ENCODE data around the gene BANF1. TPM values are rescaled to one million over a fixed set of nuclear protein-coding genes. Genes with fewer than 3 reads are reported as not detected.

The BANF1 gene
- total RNA-seq, 1 donor from 2014 or later, result 8.4 TPM

GRCh38 chr11:65976216-65977176 is 25.8 kb upstream of the BANF1 start:
- DNase-seq (ENCODE audit: low read depth), result no peak
- no peak for TF ChIP-seq CTCF (IDR thresholded peaks at IDR 0.05; ENCODE audit: insufficient read depth, low read length, severe bottlenecking)
- H3K36me3 ChIP-seq (ENCODE audit: control insufficient read depth, insufficient read depth, low read length), result peaks cover 15% of the 10 kb centered on the region
- no peak for FAIRE-seq
- H3K27me3 ChIP-seq (ENCODE audit: control insufficient read depth, insufficient read depth, low read length), result no peaks in the 10 kb centered on the region
- H3K4me3 ChIP-seq (ENCODE audit: low read depth, low read length), result no peak overlapping the region

GRCh38 chr11:65977621-65978390 is 24.5 kb upstream of the BANF1 start:
- FAIRE-seq (no peak), DNase-seq (ENCODE audit: low read depth) (no peak)
- Histone ChIP-seq H3K4me3 (ENCODE audit: low read depth, low read length) (no peak overlapping the region), H3K27me3 (ENCODE audit: control insufficient read depth, insufficient read depth, low read length) (no peaks in the 10 kb centered on the region), H3K36me3 (ENCODE audit: control insufficient read depth, insufficient read depth, low read length) (peaks cover 15% of the 10 kb centered on the region)
- TF ChIP-seq CTCF (IDR thresholded peaks at IDR 0.05; ENCODE audit: insufficient read depth, low read length, severe bottlenecking), result no peak

GRCh38 chr11:65978391-65979238 is 23.7 kb upstream of the BANF1 start:
- no peak for TF ChIP-seq CTCF (IDR thresholded peaks at IDR 0.05; ENCODE audit: insufficient read depth, low read length, severe bottlenecking)
- DNase-seq (ENCODE audit: low read depth) (no peak), FAIRE-seq (no peak)
- peaks cover 15% of the 10 kb centered on the region for H3K36me3 ChIP-seq (ENCODE audit: control insufficient read depth, insufficient read depth, low read length)
- no peaks in the 10 kb centered on the region for H3K27me3 ChIP-seq (ENCODE audit: control insufficient read depth, insufficient read depth, low read length)
- no peak overlapping the region for H3K4me3 ChIP-seq (ENCODE audit: low read depth, low read length)

- no peaks in the 10 kb centered on the region for H3K27me3 ChIP-seq (ENCODE audit: control insufficient read depth, insufficient read depth, low read length)
- DNase-seq (ENCODE audit: low read depth), result no peak
- TF ChIP-seq CTCF (IDR thresholded peaks at IDR 0.05; ENCODE audit: insufficient read depth, low read length, severe bottlenecking), result no peak
- no peak for FAIRE-seq
- H3K36me3 ChIP-seq (ENCODE audit: control insufficient read depth, insufficient read depth, low read length), result peaks cover 17% of the 10 kb centered on the region
- no peak overlapping the region for H3K4me3 ChIP-seq (ENCODE audit: low read depth, low read length)
Measured at GRCh38 chr11:65979261-65979759, 23.0 kb upstream of the BANF1 start.

GRCh38 chr11:65981101-65981740 is 21.1 kb upstream of the BANF1 start:
- TF ChIP-seq CTCF (IDR thresholded peaks at IDR 0.05; ENCODE audit: insufficient read depth, low read length, severe bottlenecking), result no peak
- DNase-seq (ENCODE audit: low read depth), result no peak
- no peak for FAIRE-seq
- peaks cover 17% of the 10 kb centered on the region for H3K36me3 ChIP-seq (ENCODE audit: control insufficient read depth, insufficient read depth, low read length)
- no peaks in the 10 kb centered on the region for H3K27me3 ChIP-seq (ENCODE audit: control insufficient read depth, insufficient read depth, low read length)
- H3K4me3 ChIP-seq (ENCODE audit: low read depth, low read length), result no peak overlapping the region
